Measurements from ENCODE around the gene AIMP1. TPM values are rescaled to one million over a fixed set of nuclear protein-coding genes. Genes with fewer than 3 reads are reported as not detected.

AIMP1 gene
- total and polyA plus RNA-seq, 9 donors: 19.7 to 46.5 (median 39.4) TPM

DNA sequence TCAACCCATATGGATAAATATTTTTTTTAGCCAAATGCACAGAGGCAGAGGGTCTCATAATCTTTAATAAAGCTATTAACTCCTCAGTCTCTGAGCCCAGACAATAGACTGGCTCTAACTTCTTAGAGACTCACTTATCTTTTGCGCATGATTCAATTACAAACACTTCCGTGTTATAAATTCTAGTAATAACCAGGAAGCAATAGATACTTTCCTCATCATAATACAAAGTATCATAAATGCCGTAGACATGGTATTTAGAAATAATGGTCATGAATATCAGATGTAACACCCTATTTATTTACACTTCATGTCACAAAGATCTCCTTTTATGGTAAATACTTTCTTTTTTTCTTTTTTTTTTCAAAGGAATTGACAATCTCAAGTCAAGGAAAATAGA is 56.7 kb downstream of the AIMP1 start:
- intact Hi-C loops (cut with DNase I): no loop called here
- WGBS, 3 donors: 76 to 89% (median 85%) methylated on average over 3 of the region's 3 CpGs

DNA sequence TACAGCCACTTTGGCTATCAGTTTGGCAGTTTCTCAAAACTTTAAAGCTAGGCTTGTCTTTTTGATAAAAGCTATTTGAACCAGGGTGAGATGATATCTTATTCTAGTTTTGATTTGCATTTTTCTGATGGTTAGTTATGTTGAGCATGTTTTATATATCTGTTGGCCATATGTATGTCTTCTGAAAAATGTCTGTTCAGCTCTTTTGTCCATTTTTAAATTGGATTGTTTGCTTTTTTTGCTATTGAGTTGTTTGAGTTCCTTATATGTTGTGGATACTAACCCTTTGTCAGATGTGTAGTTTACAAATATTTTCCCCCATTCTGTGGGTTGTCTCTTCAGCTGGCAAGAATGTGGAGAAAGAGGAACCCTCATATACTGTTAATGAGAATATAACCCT is 63.8 kb downstream of the AIMP1 start:
- Histone ChIP-seq H3K27ac (no peak overlapping the region), H3K4me1 (ENCODE audit: insufficient read depth) (no peaks in the 10 kb centered on the region), H3K36me3 (no peaks in the 10 kb centered on the region), H3K9me3 (no peaks in the 10 kb centered on the region), H3K4me3 (no peak overlapping the region), H3K27me3 (no peaks in the 10 kb centered on the region)
- DNase-seq: no peak
- intact Hi-C loops (cut with DNase I): no loop called here
- TF ChIP-seq POLR2A (IDR thresholded peaks at IDR 0.05) (no peak), EP300 (IDR thresholded peaks at IDR 0.05) (no peak)
- TF ChIP-seq, protein P1, sequence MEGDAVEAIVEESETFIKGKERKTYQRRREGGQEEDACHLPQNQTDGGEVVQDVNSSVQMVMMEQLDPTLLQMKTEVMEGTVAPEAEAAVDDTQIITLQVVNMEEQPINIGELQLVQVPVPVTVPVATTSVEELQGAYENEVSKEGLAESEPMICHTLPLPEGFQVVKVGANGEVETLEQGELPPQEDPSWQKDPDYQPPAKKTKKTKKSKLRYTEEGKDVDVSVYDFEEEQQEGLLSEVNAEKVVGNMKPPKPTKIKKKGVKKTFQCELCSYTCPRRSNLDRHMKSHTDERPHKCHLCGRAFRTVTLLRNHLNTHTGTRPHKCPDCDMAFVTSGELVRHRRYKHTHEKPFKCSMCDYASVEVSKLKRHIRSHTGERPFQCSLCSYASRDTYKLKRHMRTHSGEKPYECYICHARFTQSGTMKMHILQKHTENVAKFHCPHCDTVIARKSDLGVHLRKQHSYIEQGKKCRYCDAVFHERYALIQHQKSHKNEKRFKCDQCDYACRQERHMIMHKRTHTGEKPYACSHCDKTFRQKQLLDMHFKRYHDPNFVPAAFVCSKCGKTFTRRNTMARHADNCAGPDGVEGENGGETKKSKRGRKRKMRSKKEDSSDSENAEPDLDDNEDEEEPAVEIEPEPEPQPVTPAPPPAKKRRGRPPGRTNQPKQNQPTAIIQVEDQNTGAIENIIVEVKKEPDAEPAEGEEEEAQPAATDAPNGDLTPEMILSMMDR (IDR thresholded peaks at IDR 0.05): no peak

More for the DNA sequence above, 56.7 kb downstream of the AIMP1 start:
- H3K9me3 ChIP-seq: no peaks in the 10 kb centered on the region
- H3K4me3 ChIP-seq: no peak overlapping the region
- H3K4me1 ChIP-seq (ENCODE audit: insufficient read depth): no peaks in the 10 kb centered on the region
- H3K27me3 ChIP-seq: no peaks in the 10 kb centered on the region
- TF ChIP-seq, protein P1 (IDR thresholded peaks at IDR 0.05): no peak
- TF ChIP-seq EP300 (IDR thresholded peaks at IDR 0.05) (no peak), POLR2A (IDR thresholded peaks at IDR 0.05) (no peak)
- DNase-seq: no peak
- no peak overlapping the region for H3K27ac ChIP-seq
- no peaks in the 10 kb centered on the region for H3K36me3 ChIP-seq

DNA sequence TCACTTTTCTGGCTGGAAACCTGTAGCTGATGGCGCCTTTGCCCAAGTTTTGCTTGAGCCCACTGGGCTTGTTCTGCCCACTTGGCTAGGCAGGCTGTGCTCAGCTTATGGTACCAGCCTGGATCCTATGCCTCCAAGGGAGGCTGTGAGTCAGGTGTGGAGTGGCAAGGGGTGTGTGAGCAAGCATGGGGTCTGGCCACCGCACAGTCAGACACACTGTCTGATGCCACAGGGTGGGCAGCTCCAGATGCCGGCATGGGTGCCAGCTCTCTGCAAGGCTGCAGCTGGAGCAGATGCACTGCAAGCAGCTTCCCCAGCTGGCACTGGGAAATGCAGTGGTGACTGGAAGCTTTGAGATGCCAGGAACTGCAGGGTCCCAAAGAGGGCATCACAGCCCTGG is 68.5 kb downstream of the AIMP1 start:
- no peaks in the 10 kb centered on the region for H3K27me3 ChIP-seq
- no peak overlapping the region for H3K27ac ChIP-seq
- no peaks in the 10 kb centered on the region for H3K9me3 ChIP-seq
- WGBS, 3 donors: 93 to 97% (median 94%) methylated on average over 3 of the region's 3 CpGs
- TF ChIP-seq, protein P1 (IDR thresholded peaks at IDR 0.05): no peak
- TF ChIP-seq EP300 (IDR thresholded peaks at IDR 0.05) (no peak), POLR2A (IDR thresholded peaks at IDR 0.05) (no peak)
- DNase-seq: no peak
- no peaks in the 10 kb centered on the region for H3K36me3 ChIP-seq
- H3K4me1 ChIP-seq (ENCODE audit: insufficient read depth): no peaks in the 10 kb centered on the region
- intact Hi-C loops (cut with DNase I): no loop called here
- H3K4me3 ChIP-seq: no peak overlapping the region

DNA sequence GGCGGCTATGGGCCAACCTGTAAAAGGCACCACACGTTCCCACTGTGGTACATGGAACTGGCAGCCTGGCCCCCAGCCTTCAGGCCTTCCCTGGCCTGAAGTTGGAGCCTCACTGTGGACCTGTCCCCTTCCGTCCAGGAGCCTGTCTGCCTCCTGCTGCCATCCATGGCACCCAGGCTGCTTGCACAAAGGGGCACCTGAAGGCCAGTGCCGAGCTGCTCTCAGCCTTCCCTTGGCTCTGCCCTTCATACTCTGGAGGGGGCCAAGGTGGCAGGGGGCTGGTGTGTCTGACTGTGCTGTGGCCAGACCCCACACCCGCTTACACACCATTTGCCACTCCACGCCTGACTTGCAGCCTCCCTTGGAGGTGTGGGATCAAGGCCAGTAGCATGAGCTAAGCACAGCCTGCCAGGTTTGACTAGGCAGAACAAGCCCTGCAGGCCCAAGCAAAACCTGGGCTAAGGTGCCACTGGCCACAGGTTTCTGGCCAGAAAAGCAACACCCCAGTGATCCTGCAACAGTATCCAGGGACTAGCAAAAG is 69.6 kb downstream of the AIMP1 start:
- DNase-seq: no peak
- no peaks in the 10 kb centered on the region for H3K36me3 ChIP-seq
- intact Hi-C loops (cut with DNase I): no loop called here
- no peak overlapping the region for H3K27ac ChIP-seq
- no peaks in the 10 kb centered on the region for H3K27me3 ChIP-seq
- no peaks in the 10 kb centered on the region for H3K9me3 ChIP-seq
- 85 to 89% (median 85%) methylated on average over 6 of the region's 6 CpGs for WGBS, 3 donors
- H3K4me3 ChIP-seq: no peak overlapping the region
- TF ChIP-seq, protein P1 (IDR thresholded peaks at IDR 0.05): no peak
- TF ChIP-seq POLR2A (IDR thresholded peaks at IDR 0.05): no peak
- TF ChIP-seq EP300 (IDR thresholded peaks at IDR 0.05): no peak
- no peaks in the 10 kb centered on the region for H3K4me1 ChIP-seq (ENCODE audit: insufficient read depth)

All from ovary (tissue), 9 donors.